Stimulated activated CD4-positive, alpha-beta T cell treated with anti-CD3 and anti-CD28 coated beads, Interleukin-1b, Interleukin-23, amount 100 ng/mL, for 4 hours (primary cell): Measurements from ENCODE around the gene EMC9.

Experiments
- DNase-seq, 2 donors: peaks; one replicate each; pipeline ENCODE4 v3.0.0-alpha.2; 2020; ENCODE audit warnings: low read depth in 2 of 2

EMC9 gene

DNA sequence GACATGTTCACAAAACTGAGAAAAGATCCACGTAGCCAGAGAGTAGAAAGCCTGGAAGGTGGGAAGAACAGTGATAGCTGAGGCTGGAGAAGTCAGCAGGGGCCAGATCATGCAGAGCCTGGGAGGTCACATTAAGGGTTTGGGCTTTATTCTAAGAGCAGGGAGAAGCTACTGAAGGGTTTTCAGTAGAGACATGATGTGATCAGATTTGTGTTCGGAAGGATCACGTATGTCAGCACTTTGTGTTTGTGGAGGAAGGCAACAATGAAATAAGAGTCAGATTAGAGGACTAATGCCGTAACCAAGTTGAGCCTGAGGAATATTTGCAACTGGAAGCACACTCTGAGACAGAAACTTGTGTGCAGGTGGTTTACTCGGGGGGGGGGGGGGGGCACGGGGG, 51.5 kb downstream of the EMC9 start:
- DNase-seq, result no peak
